Measurements from ENCODE around the gene MAST4. TPM values are rescaled to one million over a fixed set of nuclear protein-coding genes. Genes with fewer than 3 reads are reported as not detected.

Gene MAST4
- total RNA-seq, 1 donor from 2014 or later, result 0.99 TPM

DNA sequence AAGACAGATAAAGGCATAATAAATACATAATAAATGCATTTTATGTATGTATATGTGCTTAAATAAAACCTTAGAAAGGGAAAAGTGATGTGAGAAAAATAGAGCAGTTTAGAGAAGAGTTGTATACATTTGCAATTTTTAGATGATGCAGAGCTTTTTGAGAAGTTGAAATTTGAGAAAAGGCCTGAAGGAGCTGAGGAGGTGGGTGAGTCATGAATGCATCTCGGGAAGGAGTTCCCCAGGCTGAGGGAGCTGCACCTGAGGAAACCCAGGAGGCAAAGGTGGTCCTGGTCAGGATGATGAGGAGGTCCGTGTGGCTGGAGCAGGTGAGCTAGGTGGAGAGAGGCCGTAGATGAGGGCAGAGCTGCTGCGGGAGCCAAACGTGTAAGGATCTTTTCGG lies 617.8 kb downstream of the MAST4 start:
- no peaks in the 10 kb centered on the region for H3F3A ChIP-seq (ENCODE audit: low read depth)
- Mint-ChIP-seq H3K4me1 (no peaks in the 10 kb centered on the region), H3K4me3 (no peak overlapping the region), H3K27ac (no peak overlapping the region), H3K27me3 (ENCODE audit: insufficient read depth, low read depth) (peaks cover 4% of the 10 kb centered on the region), H3K9me3 (no peaks in the 10 kb centered on the region), H3K36me3 (no peaks in the 10 kb centered on the region)
- no peak overlapping the region for H3K4me2 ChIP-seq
- H3K9ac ChIP-seq, result no peak overlapping the region
- H3K79me2 ChIP-seq (ENCODE audit: low read depth), result no peaks in the 10 kb centered on the region
- no peaks in the 10 kb centered on the region for H3K9me3 ChIP-seq (ENCODE audit: low read depth)
- no peak overlapping the region for H2AFZ ChIP-seq (replicated peaks)
- TF ChIP-seq EZH2phosphoT487 (IDR thresholded peaks at IDR 0.05) (no peak), EZH2 (IDR thresholded peaks at IDR 0.05) (no peak)
- TF ChIP-seq, protein P1, sequence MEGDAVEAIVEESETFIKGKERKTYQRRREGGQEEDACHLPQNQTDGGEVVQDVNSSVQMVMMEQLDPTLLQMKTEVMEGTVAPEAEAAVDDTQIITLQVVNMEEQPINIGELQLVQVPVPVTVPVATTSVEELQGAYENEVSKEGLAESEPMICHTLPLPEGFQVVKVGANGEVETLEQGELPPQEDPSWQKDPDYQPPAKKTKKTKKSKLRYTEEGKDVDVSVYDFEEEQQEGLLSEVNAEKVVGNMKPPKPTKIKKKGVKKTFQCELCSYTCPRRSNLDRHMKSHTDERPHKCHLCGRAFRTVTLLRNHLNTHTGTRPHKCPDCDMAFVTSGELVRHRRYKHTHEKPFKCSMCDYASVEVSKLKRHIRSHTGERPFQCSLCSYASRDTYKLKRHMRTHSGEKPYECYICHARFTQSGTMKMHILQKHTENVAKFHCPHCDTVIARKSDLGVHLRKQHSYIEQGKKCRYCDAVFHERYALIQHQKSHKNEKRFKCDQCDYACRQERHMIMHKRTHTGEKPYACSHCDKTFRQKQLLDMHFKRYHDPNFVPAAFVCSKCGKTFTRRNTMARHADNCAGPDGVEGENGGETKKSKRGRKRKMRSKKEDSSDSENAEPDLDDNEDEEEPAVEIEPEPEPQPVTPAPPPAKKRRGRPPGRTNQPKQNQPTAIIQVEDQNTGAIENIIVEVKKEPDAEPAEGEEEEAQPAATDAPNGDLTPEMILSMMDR (IDR thresholded peaks at IDR 0.05), result no peak
- no peaks in the 10 kb centered on the region for H4K20me1 ChIP-seq (ENCODE audit: low read depth)
- no peaks in the 10 kb centered on the region for H3K36me3 ChIP-seq
- no peak overlapping the region for H3K27ac ChIP-seq
- H3K4me3 ChIP-seq, result no peak overlapping the region
- H3K27me3 ChIP-seq, result no peaks in the 10 kb centered on the region
- DNase-seq (ENCODE audit: low spot score), result no peak
- H3K4me1 ChIP-seq, result no peaks in the 10 kb centered on the region

DNA sequence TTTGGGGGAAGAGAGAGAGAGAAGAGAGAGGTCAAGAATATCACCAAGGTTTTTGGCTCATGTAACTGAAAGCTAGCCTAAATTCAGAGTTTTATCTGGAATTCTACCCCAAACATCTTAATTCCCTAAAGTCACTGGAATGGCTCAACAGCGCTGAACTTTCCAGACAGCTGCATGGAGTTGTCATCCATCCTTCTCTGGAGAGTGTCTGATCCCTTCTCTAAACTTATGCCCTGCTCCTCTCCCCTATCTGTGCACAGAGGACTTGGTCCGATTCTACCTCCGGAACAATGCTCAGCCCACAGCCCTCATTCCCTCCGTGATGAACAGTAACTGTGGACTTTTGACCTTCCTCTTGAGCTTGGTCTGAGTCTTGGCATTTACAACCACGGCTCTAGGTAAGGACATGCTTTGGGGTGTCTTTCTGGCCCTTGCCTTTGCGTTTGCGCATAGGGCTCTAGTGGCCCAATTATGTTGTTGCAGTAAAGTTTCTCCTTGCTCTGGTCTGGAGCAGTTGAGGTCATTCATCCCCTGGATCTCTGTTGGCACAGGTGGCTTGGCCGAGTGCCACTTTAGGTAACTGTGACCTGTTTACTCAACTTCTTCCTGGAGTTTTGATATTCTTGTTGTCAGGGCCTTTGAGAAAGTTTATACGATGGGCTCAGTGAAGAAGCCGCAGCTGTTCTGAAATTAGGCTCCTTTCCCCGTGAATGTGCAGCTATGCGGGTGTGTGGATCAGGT lies 618.7 kb downstream of the MAST4 start:
- no peaks in the 10 kb centered on the region for H3K27me3 ChIP-seq
- no peaks in the 10 kb centered on the region for H3K9me3 Mint-ChIP-seq
- H4K20me1 ChIP-seq (ENCODE audit: low read depth), result no peaks in the 10 kb centered on the region
- TF ChIP-seq, protein P1 (IDR thresholded peaks at IDR 0.05), result no peak
- TF ChIP-seq EZH2phosphoT487 (IDR thresholded peaks at IDR 0.05) (no peak), EZH2 (IDR thresholded peaks at IDR 0.05) (no peak)
- H3K36me3 Mint-ChIP-seq, result no peaks in the 10 kb centered on the region
- no peaks in the 10 kb centered on the region for H3K9me3 ChIP-seq (ENCODE audit: low read depth)
- H3K4me3 Mint-ChIP-seq, result no peak overlapping the region
- H3K4me1 ChIP-seq, result no peaks in the 10 kb centered on the region
- no peak overlapping the region for H3K4me2 ChIP-seq
- H3F3A ChIP-seq (ENCODE audit: low read depth), result no peaks in the 10 kb centered on the region
- no peak overlapping the region for H2AFZ ChIP-seq (replicated peaks)
- no peak for DNase-seq (ENCODE audit: low spot score)
- no peak overlapping the region for H3K27ac ChIP-seq
- no peak overlapping the region for H3K9ac ChIP-seq
- H3K27ac Mint-ChIP-seq, result no peak overlapping the region
- no peaks in the 10 kb centered on the region for H3K36me3 ChIP-seq
- no peak overlapping the region for H3K4me3 ChIP-seq
- H3K27me3 Mint-ChIP-seq (ENCODE audit: insufficient read depth, low read depth), result peaks cover 4% of the 10 kb centered on the region
- H3K79me2 ChIP-seq (ENCODE audit: low read depth), result no peaks in the 10 kb centered on the region
- H3K4me1 Mint-ChIP-seq, result no peaks in the 10 kb centered on the region

DNA sequence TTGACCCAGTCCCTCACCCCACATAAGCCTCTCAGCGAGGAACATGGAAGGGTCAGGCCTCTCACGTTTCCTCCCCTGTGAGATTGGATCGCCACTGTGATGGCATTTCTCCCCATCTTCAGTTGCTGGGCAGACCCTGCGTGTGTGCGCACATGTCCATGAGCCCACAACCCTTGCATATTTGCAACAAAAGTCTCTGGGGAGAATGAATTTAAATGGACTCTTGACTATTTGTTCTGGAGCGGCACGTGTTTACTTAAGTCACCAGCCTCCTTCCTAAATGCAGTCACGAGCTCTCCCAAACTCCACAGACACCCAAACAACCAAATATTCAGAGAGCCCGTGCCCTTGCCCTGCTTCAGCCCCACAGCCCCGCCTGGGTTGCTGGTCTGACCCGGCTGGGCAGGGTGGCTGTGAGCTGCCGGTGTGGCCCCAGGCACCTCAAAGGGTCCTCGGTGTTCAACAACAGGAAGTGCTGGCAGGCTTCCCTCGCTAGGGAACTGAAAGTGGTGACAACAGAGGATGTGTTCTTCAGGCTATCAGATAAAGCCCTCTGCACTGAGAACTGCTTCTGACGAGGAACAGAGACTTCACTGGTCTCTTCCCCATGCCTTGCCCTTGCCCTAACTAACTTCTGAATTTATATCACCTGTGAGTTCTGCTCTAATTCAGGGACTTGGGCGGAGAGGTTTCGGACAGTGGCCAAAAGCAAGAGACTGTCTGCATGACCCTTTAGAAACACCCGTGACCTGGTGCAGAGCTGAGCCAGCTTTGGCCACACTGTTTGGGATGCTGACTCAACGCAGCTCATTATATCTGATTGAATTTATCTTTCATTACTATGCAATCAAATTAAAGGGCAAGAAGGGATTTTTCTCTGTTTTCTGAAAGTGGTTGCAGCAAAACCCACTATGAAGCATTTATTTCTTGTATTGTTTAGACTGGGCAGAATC lies 619.6 kb downstream of the MAST4 start:
- no peak for DNase-seq (ENCODE audit: low spot score)
- Histone ChIP-seq H3K9ac (no peak overlapping the region), H3K79me2 (ENCODE audit: low read depth) (no peaks in the 10 kb centered on the region), H3K4me1 (no peaks in the 10 kb centered on the region), H3K4me3 (no peak overlapping the region), H3K27ac (no peak overlapping the region), H3F3A (ENCODE audit: low read depth) (no peaks in the 10 kb centered on the region), H3K27me3 (no peaks in the 10 kb centered on the region), H3K36me3 (no peaks in the 10 kb centered on the region), H3K4me2 (no peak overlapping the region), H3K9me3 (ENCODE audit: low read depth) (no peaks in the 10 kb centered on the region), H4K20me1 (ENCODE audit: low read depth) (no peaks in the 10 kb centered on the region), H2AFZ (replicated peaks) (no peak overlapping the region)
- no peak overlapping the region for H3K27ac Mint-ChIP-seq
- no peaks in the 10 kb centered on the region for H3K4me1 Mint-ChIP-seq
- TF ChIP-seq EZH2 (IDR thresholded peaks at IDR 0.05) (no peak), EZH2phosphoT487 (IDR thresholded peaks at IDR 0.05) (no peak)
- TF ChIP-seq, protein P1 (IDR thresholded peaks at IDR 0.05), result no peak
- peaks cover 4% of the 10 kb centered on the region for H3K27me3 Mint-ChIP-seq (ENCODE audit: insufficient read depth, low read depth)
- no peak overlapping the region for H3K4me3 Mint-ChIP-seq
- no peaks in the 10 kb centered on the region for H3K36me3 Mint-ChIP-seq
- no peaks in the 10 kb centered on the region for H3K9me3 Mint-ChIP-seq

Data from neural progenitor cell (in vitro differentiated cells).